Type B pancreatic cell (in vitro differentiated cells): ENCODE data around the gene CAMK2A. TPM values are rescaled to one million over a fixed set of nuclear protein-coding genes. Genes with fewer than 3 reads are reported as not detected.

ENCODE experiments used
- DNase-seq: peaks from one replicate; pipeline ENCODE4 v3.0.0; 2021; ENCODE audit warnings: mixed read lengths; ENCODE audit not compliant: unreplicated experiment; ENCODE audit errors: extremely low spot score
- H3K27ac Mint-ChIP-seq: 2 replicates; pipeline ENCODE4 v1.8.0; 2021; ENCODE audit warnings: mild to moderate bottlenecking, mixed read lengths
- H3K27me3 Mint-ChIP-seq: 2 replicates; pipeline ENCODE4 v1.8.0; 2021; ENCODE audit warnings: mixed read lengths
- H3K36me3 Mint-ChIP-seq: 2 replicates; pipeline ENCODE4 v1.8.0; 2021; ENCODE audit warnings: mixed read lengths
- H3K4me1 Mint-ChIP-seq: one replicate; pipeline ENCODE4 v1.8.0; 2021; ENCODE audit warnings: mixed read lengths; ENCODE audit not compliant: unreplicated experiment
- H3K4me3 Mint-ChIP-seq: 2 replicates; pipeline ENCODE4 v1.8.0; 2021; ENCODE audit warnings: mild to moderate bottlenecking, mixed read lengths
- H3K9me3 Mint-ChIP-seq: 2 replicates; pipeline ENCODE4 v1.8.0; 2021; ENCODE audit warnings: mixed read lengths
- total RNA-seq: library from RNA; stranded (reverse); gene quantifications from 2 replicates; pipeline ENCODE4 v1.2.1, GENCODE V29; 2021; ENCODE audit warnings: low replicate concordance
- TF ChIP-seq, protein P1 (sequence below): fragments of 200-600 bp; sonication (generic); conservative IDR thresholded peaks from 2 replicates; pipeline ENCODE4 v1.5.0; 2021; ENCODE audit warnings: antibody characterized with exemption, mild to moderate bottlenecking

The CAMK2A gene
- total RNA-seq, 1 donor from 2014 or later, result 3.7 TPM

DNA sequence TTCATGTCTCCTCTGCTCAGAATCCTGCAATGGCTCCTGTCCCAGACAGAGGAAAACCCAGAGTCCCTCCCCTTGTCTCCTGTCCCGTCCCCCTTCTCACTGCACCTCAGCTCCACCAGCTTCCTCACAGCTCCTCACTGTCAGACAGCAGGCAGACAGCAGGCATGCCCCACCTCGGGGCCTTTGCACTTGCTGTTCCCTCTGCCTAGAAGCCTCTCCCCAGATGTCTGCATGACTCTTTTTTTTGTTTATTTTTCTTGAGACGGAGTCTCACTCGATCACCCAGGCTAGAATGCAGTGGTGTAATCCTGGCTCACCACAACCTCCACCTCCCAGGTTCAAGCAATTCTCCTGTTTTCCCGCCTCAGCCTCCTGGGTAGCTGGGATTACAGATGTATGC, 108.5 kb downstream of the CAMK2A start:
- Mint-ChIP-seq H3K27me3 (peaks cover 12% of the 10 kb centered on the region), H3K4me1 (peaks cover 16% of the 10 kb centered on the region), H3K4me3 (no peak overlapping the region), H3K27ac (no peak overlapping the region), H3K36me3 (no peaks in the 10 kb centered on the region), H3K9me3 (no peaks in the 10 kb centered on the region)
- DNase-seq, result no peak
- TF ChIP-seq, protein P1, sequence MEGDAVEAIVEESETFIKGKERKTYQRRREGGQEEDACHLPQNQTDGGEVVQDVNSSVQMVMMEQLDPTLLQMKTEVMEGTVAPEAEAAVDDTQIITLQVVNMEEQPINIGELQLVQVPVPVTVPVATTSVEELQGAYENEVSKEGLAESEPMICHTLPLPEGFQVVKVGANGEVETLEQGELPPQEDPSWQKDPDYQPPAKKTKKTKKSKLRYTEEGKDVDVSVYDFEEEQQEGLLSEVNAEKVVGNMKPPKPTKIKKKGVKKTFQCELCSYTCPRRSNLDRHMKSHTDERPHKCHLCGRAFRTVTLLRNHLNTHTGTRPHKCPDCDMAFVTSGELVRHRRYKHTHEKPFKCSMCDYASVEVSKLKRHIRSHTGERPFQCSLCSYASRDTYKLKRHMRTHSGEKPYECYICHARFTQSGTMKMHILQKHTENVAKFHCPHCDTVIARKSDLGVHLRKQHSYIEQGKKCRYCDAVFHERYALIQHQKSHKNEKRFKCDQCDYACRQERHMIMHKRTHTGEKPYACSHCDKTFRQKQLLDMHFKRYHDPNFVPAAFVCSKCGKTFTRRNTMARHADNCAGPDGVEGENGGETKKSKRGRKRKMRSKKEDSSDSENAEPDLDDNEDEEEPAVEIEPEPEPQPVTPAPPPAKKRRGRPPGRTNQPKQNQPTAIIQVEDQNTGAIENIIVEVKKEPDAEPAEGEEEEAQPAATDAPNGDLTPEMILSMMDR, result no peak

DNA sequence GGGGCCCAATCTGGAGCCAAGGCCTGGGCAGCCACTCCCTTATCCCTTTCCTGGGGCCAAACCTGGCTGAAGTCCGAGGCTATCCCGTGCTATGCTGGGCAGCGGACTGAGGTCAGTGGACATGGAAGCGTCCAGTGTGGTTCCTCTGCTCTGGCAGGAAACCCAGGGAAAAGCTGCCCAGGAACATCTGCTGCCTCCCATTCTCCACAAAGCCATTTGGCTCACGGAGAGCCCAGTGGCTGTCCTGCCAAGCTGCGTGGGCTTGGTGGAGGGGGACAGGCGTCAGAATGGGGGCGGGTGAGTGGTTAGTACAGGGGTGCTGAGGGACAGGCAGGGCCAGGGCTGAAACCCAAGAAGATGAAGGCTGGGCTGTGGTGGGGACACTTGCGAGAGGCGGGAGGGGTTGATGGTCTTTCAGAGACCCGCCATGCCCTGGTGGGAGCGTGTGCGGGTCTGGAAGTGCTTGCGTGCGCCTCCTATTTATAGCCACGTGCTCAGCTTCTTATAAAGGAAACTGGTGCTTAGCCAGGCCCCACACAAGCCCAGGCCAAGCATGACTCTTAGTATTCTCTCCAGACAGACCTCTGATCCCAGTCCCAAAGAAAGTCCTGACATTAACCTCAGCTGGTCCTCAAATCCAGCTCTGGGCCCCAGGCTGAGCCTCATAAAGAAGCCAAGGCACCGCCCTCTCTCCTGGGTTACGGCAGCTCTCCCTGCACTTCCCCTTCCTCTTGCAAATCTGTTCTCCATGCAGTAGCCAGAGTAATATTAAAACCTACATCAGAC, 109.1 kb downstream of the CAMK2A start:
- Mint-ChIP-seq H3K27ac (no peak overlapping the region), H3K4me1 (peaks cover 16% of the 10 kb centered on the region)

DNA sequence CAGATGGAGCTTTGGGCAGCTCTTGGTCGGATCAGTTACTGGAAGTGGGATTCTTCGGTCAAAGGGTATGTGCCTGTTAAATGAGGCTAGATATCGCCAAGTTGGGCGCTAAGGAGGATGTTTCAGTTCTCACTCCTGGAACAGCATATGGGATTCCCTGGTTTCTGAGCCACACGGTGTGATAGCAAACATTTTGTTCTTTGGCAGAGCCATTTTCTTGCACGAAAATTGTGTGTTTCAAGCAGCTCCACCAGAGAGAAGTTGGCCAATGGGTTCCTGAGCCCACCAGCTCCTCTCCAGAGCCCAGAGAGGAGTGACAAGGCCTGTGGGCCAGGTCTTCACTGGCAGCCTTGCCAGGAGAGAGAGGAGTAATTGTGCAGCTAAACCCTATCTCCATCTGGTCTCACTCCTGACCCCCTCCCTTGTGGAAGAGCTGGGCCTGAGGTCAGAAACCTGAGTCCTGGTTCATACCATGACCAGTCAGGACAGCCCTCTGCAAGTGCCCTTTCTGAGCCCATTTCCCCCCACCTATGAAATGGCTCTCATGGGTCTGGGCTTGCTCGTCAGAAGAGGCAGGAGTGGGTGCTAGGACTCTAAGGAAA, 110.5 kb downstream of the CAMK2A start:
- Mint-ChIP-seq H3K27me3 (peaks cover 3% of the 10 kb centered on the region), H3K4me3 (no peak overlapping the region), H3K27ac (no peak overlapping the region), H3K4me1 (peaks cover 8% of the 10 kb centered on the region), H3K36me3 (no peaks in the 10 kb centered on the region), H3K9me3 (no peaks in the 10 kb centered on the region)
- no peak for DNase-seq
- TF ChIP-seq, protein P1, result no peak

More for the DNA sequence above, 109.1 kb downstream of the CAMK2A start:
- TF ChIP-seq, protein P1, result no peak
- no peak for DNase-seq
- Mint-ChIP-seq H3K27me3 (peaks cover 9% of the 10 kb centered on the region), H3K9me3 (no peaks in the 10 kb centered on the region), H3K36me3 (no peaks in the 10 kb centered on the region), H3K4me3 (no peak overlapping the region)

GRCh38 chr5:150178262-150178661, 111.3 kb downstream of the CAMK2A start:
- no peaks in the 10 kb centered on the region for H3K36me3 Mint-ChIP-seq
- no peak for DNase-seq
- H3K9me3 Mint-ChIP-seq, result no peaks in the 10 kb centered on the region
- TF ChIP-seq, protein P1, result no peak
- H3K27ac Mint-ChIP-seq, result no peak overlapping the region
- H3K27me3 Mint-ChIP-seq, result peaks cover 3% of the 10 kb centered on the region
- H3K4me1 Mint-ChIP-seq, result peaks cover 15% of the 10 kb centered on the region
- H3K4me3 Mint-ChIP-seq, result no peak overlapping the region

GRCh38 chr5:150177721-150178120, 111.9 kb downstream of the CAMK2A start:
- H3K9me3 Mint-ChIP-seq, result no peaks in the 10 kb centered on the region
- H3K4me1 Mint-ChIP-seq, result peaks cover 18% of the 10 kb centered on the region
- peaks cover 3% of the 10 kb centered on the region for H3K27me3 Mint-ChIP-seq
- TF ChIP-seq, protein P1, result no peak
- no peak overlapping the region for H3K27ac Mint-ChIP-seq
- no peak overlapping the region for H3K4me3 Mint-ChIP-seq
- no peaks in the 10 kb centered on the region for H3K36me3 Mint-ChIP-seq
- DNase-seq, result no peak
